ENCODE data around the gene MSI2. TPM values are rescaled to one million over a fixed set of nuclear protein-coding genes. Genes with fewer than 3 reads are reported as not detected.
"Not testable (repeated sequence)": the region's sequence is repeated elsewhere in the genome, so short reads cannot be mapped to it uniquely, and the experiment has no call there.

Gene MSI2
- total and polyA plus RNA-seq, 2 donors (not counting 3 experiments of a cell fraction or from before 2014, with no cell fraction given) = 20.9 to 59.3 TPM

- BruUV-seq (replicated peaks); H3K27ac ChIP-seq (ENCODE audit: insufficient read depth, low read depth, low read length); H3K4me3 ChIP-seq (replicated peaks in 1 of 3; ENCODE audit: insufficient read depth in 1 of 3, low read depth in 1 of 3, low read length in 3 of 3); POLR2A ChIA-PET; H4K20me1 ChIP-seq (replicated peaks; ENCODE audit: control insufficient read depth, extremely low read depth, insufficient read depth, low read length); H3K9me3 ChIP-seq (replicated peaks; ENCODE audit: control insufficient read depth, insufficient read depth, low read length); H3K27me3 ChIP-seq (ENCODE audit: control insufficient read depth in 2 of 2, insufficient read depth in 2 of 2, low read length in 2 of 2); intact Hi-C loops (cut with micrococcal nuclease); H3K9ac ChIP-seq (replicated peaks; ENCODE audit: extremely low read depth, insufficient read depth, low read length); H3K9me1 ChIP-seq (replicated peaks; ENCODE audit: control insufficient read depth, extremely low read depth, insufficient read depth, low read length); H3K4me1 ChIP-seq (ENCODE audit: control insufficient read depth, extremely low read depth, insufficient read depth, low read length); H3K79me2 ChIP-seq (ENCODE audit: control insufficient read depth, insufficient read depth, low read length); H3K4me2 ChIP-seq (ENCODE audit: insufficient read depth, low read length); H3K36me3 ChIP-seq (ENCODE audit: control insufficient read depth in 2 of 2, extremely low read depth in 1 of 2, insufficient read depth in 2 of 2, low read length in 2 of 2); DNase-seq (ENCODE audit: low read depth, low spot score); FAIRE-seq; dilution Hi-C loops (cut with MboI; ENCODE audit: extremely low pct_ligation_motif_present, low sequenced_read_pairs); H2AFZ ChIP-seq (ENCODE audit: low read depth, low read length): not testable (repeated sequence)
- CTCF ChIA-PET = interaction anchor here (0.7 to 2.1 kb wide), 2 partner anchors 8 to 13 kb away, joined by 3 to 6 read pairs; no protein-coding TSS in a partner anchor
These were observed 242.9 kb downstream of the MSI2 start for GRCh38 chr17:57499221-57499620.

DNA sequence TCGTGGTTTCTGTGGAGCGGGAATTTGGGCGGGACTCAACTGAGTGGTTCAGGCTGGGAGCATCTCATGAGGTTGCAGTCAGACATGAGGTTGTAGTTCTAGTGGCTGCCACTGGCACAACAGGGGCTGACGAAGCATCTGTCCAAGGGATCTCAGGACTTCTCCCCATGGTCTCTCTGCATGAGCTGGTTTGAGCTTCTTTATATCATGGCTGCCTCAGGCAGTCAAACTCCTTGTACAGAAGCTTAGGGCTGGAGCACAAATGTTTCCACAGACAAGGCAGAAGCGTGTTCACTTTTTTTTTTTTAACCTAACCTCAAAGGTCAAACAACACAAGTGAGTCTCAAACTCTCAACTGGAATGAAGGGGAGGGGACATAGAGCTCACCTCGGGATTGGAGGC, 243.3 kb downstream of the MSI2 start:
- Histone ChIP-seq H3K9me1 (replicated peaks; ENCODE audit: control insufficient read depth, extremely low read depth, insufficient read depth, low read length) (no peaks in the 10 kb centered on the region), H3K4me3 (replicated peaks in 1 of 3; ENCODE audit: insufficient read depth in 1 of 3, low read depth in 1 of 3, low read length in 3 of 3) (no peak overlapping the region), H4K20me1 (replicated peaks; ENCODE audit: control insufficient read depth, extremely low read depth, insufficient read depth, low read length) (peaks cover 3% of the 10 kb centered on the region), H3K36me3 (ENCODE audit: control insufficient read depth in 2 of 2, extremely low read depth in 1 of 2, insufficient read depth in 2 of 2, low read length in 2 of 2) (no peaks in the 10 kb centered on the region), H3K9ac (replicated peaks; ENCODE audit: extremely low read depth, insufficient read depth, low read length) (no peak overlapping the region), H3K27me3 (ENCODE audit: control insufficient read depth in 2 of 2, insufficient read depth in 2 of 2, low read length in 2 of 2) (no peaks in the 10 kb centered on the region), H3K9me3 (replicated peaks; ENCODE audit: control insufficient read depth, insufficient read depth, low read length) (no peaks in the 10 kb centered on the region), H3K27ac (ENCODE audit: insufficient read depth, low read depth, low read length) (no peak overlapping the region), H2AFZ (ENCODE audit: low read depth, low read length) (no peak overlapping the region), H3K4me2 (ENCODE audit: insufficient read depth, low read length) (no peak overlapping the region), H3K79me2 (ENCODE audit: control insufficient read depth, insufficient read depth, low read length) (no peaks in the 10 kb centered on the region), H3K4me1 (ENCODE audit: control insufficient read depth, extremely low read depth, insufficient read depth, low read length) (no peaks in the 10 kb centered on the region)
- no TSS peak for BruUV-seq (replicated peaks)
- intact Hi-C loops (cut with micrococcal nuclease) = no loop called here
- CTCF ChIA-PET = interaction anchor here (0.7 to 2.1 kb wide), 3 partner anchors 8 to 13 kb away, joined by 3 to 6 read pairs (median 6); no protein-coding TSS in a partner anchor
- dilution Hi-C loops (cut with MboI; ENCODE audit: extremely low pct_ligation_motif_present, low sequenced_read_pairs) = no loop called here
- POLR2A ChIA-PET = no interaction called here
- DNase-seq (ENCODE audit: low read depth, low spot score) (no peak), FAIRE-seq (no peak)
- TF ChIP-seq EZH2 (IDR thresholded peaks at IDR 0.05; ENCODE audit: borderline replicate concordance, low read depth, low read length, severe bottlenecking) = no peak
- TF ChIP-seq GATA2 (IDR thresholded peaks at IDR 0.05; ENCODE audit: insufficient read depth, insufficient read length, low read depth, low read length) = no peak
- TF ChIP-seq, protein P1, sequence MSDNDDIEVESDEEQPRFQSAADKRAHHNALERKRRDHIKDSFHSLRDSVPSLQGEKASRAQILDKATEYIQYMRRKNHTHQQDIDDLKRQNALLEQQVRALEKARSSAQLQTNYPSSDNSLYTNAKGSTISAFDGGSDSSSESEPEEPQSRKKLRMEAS (IDR thresholded peaks at IDR 0.05; ENCODE audit: insufficient read depth, insufficient read length) = no peak
- no peak for TF ChIP-seq CTCF (IDR thresholded peaks at IDR 0.05; ENCODE audit: extremely low read depth in 1 of 2, insufficient read depth in 1 of 2, low read depth in 1 of 2, low read length in 2 of 2)

Measured in endothelial cell of umbilical vein (primary cell).